Astrocyte (in vitro differentiated cells and primary cell): ENCODE results near the gene PNRC2.

ENCODE experiments used
- EZH2 ChIP-seq: IDR thresholded peaks from 2 replicates; pipeline ENCODE4 v1.6.1; 2012; ENCODE audit warnings: mild to moderate bottlenecking, low read length, inconsistent platforms; ENCODE audit not compliant: insufficient read depth
- TF ChIP-seq, protein P1 (sequence below): IDR thresholded peaks from 2 replicates; pipeline ENCODE4 v1.5.1; 2011; ENCODE audit warnings: low read depth, mild to moderate bottlenecking, inconsistent platforms, low read length, moderate library complexity; ENCODE audit not compliant: insufficient read depth

DNA sequence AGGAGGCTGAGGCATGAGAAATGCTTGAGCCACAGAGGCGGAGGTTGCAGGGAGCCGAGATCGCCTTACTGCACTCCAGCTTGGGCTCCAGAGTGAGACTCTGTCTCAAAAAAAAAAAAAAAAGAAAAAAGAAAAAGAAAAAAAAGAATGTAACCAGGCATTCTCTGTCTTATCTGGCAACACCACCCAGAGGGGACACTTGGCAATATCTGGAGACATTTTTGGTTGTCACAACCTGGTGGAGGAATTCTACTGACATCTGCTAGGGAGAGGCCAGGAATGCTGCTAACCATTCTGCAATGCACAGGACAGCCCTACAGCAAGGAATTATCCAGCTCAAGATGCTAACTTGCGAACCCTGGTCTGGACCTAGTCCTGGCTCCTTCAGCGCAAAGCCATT, 44.2 kb upstream of the PNRC2 start:
- TF ChIP-seq, protein P1, sequence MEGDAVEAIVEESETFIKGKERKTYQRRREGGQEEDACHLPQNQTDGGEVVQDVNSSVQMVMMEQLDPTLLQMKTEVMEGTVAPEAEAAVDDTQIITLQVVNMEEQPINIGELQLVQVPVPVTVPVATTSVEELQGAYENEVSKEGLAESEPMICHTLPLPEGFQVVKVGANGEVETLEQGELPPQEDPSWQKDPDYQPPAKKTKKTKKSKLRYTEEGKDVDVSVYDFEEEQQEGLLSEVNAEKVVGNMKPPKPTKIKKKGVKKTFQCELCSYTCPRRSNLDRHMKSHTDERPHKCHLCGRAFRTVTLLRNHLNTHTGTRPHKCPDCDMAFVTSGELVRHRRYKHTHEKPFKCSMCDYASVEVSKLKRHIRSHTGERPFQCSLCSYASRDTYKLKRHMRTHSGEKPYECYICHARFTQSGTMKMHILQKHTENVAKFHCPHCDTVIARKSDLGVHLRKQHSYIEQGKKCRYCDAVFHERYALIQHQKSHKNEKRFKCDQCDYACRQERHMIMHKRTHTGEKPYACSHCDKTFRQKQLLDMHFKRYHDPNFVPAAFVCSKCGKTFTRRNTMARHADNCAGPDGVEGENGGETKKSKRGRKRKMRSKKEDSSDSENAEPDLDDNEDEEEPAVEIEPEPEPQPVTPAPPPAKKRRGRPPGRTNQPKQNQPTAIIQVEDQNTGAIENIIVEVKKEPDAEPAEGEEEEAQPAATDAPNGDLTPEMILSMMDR: no peak
- no peak for TF ChIP-seq EZH2
